ENCODE results near the gene PDGFRB.

PDGFRB gene

DNA sequence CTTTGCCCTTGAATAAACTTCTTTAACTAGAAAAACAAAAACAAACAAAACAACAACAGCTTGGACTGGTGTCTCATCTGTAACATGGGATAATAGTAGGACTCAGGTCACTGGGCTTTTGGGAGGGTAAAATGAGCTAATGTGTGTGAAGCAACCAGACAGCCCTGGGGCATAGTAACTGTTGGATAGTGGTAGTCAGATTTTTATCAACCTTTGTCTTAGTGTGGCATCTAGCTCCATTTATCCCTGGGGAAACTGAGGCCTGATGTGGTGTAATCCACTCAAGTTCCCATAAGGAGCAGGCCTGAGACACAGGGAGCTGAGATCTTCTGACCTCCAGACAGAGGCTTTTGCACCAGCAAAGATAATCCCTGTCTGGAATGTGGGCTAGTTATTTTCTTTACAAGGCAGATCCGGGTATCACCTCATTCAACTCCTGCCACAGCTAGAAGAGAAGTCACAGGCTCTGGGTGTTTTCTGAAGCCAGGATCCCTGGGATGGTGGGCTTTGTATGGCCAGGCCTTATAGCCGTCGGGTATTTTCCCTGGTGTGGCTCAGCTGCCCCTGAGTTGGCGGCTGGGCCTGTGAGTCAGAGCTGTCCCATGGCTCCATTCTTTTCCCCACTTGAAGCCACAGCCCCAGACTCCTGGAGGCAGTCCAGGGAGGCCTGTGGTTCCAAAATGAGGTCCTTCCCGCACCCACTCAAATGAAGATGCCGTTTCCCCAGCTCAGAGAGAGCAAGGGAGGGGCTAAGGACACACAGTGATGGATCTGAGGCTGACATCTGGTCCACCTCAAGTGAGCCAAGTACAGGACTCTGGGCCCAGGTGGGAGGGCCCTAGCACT, 43.2 kb downstream of the PDGFRB start:
- TF ChIP-seq, protein P1, sequence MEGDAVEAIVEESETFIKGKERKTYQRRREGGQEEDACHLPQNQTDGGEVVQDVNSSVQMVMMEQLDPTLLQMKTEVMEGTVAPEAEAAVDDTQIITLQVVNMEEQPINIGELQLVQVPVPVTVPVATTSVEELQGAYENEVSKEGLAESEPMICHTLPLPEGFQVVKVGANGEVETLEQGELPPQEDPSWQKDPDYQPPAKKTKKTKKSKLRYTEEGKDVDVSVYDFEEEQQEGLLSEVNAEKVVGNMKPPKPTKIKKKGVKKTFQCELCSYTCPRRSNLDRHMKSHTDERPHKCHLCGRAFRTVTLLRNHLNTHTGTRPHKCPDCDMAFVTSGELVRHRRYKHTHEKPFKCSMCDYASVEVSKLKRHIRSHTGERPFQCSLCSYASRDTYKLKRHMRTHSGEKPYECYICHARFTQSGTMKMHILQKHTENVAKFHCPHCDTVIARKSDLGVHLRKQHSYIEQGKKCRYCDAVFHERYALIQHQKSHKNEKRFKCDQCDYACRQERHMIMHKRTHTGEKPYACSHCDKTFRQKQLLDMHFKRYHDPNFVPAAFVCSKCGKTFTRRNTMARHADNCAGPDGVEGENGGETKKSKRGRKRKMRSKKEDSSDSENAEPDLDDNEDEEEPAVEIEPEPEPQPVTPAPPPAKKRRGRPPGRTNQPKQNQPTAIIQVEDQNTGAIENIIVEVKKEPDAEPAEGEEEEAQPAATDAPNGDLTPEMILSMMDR (IDR thresholded peaks at IDR 0.05; ENCODE audit: low read depth, low read length) = no peak
- TF ChIP-seq POLR2A (IDR thresholded peaks at IDR 0.05; ENCODE audit: extremely low read depth, insufficient read length) = no peak
- TF ChIP-seq, protein P2, sequence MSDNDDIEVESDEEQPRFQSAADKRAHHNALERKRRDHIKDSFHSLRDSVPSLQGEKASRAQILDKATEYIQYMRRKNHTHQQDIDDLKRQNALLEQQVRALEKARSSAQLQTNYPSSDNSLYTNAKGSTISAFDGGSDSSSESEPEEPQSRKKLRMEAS (IDR thresholded peaks at IDR 0.05; ENCODE audit: low read depth, low read length) = no peak
- no peak for TF ChIP-seq MYC (IDR thresholded peaks at IDR 0.05; ENCODE audit: low read depth, low read length)
- DNase-seq (ENCODE audit: low read depth) = no peak

DNA sequence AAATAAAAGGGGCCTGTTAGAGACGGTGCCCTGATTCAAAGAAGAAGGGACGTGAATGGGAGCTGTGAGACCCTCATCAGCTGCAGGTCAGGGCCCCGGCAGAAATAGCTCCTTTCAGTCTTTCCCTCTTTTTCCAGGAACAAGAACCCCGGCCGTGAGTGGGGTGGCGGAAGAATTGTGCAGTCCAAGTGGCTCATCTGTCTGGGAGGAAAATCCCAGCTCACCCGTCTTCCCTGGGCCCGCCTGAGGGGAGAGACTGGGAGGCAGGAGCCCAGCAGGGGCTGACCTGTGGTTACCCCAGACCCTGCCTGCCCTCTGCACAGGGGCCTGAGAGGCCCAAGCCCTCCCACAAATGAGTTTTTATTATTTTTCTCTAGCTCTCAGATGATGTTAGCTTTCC, 44.5 kb downstream of the PDGFRB start:
- TF ChIP-seq MYC (IDR thresholded peaks at IDR 0.05; ENCODE audit: low read depth, low read length) (no peak), POLR2A (IDR thresholded peaks at IDR 0.05; ENCODE audit: extremely low read depth, insufficient read length) (no peak)
- TF ChIP-seq, protein P2 (IDR thresholded peaks at IDR 0.05; ENCODE audit: low read depth, low read length) = no peak
- TF ChIP-seq, protein P1 (IDR thresholded peaks at IDR 0.05; ENCODE audit: low read depth, low read length) = no peak
- H3K4me3 ChIP-seq (ENCODE audit: low read depth, low read length) = no peak overlapping the region
- no peak for DNase-seq (ENCODE audit: low read depth)

More for the DNA sequence above, 43.2 kb downstream of the PDGFRB start:
- no peak overlapping the region for H3K4me3 ChIP-seq (ENCODE audit: low read depth, low read length)

DNA sequence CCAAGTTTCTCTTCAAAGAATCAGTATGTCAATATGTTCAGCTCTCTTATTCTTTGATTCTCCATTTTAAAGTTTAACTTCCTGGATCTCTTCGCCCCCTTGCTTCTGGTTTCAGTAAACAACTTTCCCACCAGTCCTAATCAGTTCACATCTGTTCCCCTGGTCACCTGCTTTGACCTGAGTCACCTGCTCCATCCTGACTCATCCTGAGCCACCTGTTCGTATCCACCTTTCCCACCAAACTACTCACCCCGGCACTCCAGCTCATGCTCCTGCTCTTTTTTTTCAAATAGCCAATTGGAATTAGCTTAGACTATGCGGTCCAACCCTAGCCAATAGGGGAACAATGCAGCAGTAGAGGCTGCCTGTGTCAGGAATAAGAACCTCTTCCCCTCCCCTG, 45.7 kb downstream of the PDGFRB start:
- no peak for DNase-seq (ENCODE audit: low read depth)
- no peak overlapping the region for H3K4me3 ChIP-seq (ENCODE audit: low read depth, low read length)
- TF ChIP-seq MYC (IDR thresholded peaks at IDR 0.05; ENCODE audit: low read depth, low read length) (no peak), POLR2A (IDR thresholded peaks at IDR 0.05; ENCODE audit: extremely low read depth, insufficient read length) (no peak)
- TF ChIP-seq, protein P2 (IDR thresholded peaks at IDR 0.05; ENCODE audit: low read depth, low read length) = no peak
- TF ChIP-seq, protein P1 (IDR thresholded peaks at IDR 0.05; ENCODE audit: low read depth, low read length) = no peak

DNA sequence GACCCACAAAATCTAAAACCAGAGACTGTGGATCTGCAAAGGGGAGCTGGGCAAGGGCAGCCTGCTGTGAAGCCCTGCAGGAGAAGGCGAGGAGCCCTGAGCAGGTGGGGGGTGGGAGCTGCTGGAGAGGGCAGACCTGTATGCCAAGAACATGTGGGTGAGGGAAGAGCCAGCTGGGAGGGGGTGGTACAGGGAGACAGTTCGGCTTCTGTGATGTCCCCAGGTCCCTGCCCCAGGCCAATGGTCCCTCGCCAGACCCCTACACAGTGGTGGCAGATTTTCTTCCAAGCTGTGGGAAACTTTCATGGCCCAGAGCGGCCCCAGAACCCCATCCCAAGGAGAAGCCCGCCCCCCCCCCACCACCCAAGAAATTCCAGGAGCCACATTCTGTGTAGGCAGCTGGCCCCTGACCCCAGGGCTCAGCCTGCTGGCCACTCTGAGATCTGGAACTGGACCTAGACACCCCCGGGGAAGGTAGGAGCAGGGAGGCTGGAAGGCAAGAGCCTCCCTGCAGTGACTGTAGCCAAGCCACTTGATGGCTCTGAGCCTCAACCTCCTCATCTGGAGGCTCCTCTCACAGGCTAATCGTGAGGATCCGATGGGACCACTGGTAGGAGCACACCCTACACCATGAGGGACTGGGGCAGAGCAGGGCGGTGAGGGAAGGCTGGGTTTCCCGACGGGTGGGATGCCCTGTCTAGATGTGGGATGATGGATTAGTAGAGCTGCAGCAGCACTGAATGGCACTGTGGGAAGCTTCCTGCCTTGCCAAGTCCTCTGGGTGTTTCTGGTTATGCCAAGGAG, 46.7 kb downstream of the PDGFRB start:
- DNase-seq (ENCODE audit: low read depth) = no peak
- no peak overlapping the region for H3K4me3 ChIP-seq (ENCODE audit: low read depth, low read length)
- TF ChIP-seq MYC (IDR thresholded peaks at IDR 0.05; ENCODE audit: low read depth, low read length) (no peak), POLR2A (IDR thresholded peaks at IDR 0.05; ENCODE audit: extremely low read depth, insufficient read length) (no peak)
- TF ChIP-seq, protein P1 (IDR thresholded peaks at IDR 0.05; ENCODE audit: low read depth, low read length) = no peak
- TF ChIP-seq, protein P2 (IDR thresholded peaks at IDR 0.05; ENCODE audit: low read depth, low read length) = no peak

DNA sequence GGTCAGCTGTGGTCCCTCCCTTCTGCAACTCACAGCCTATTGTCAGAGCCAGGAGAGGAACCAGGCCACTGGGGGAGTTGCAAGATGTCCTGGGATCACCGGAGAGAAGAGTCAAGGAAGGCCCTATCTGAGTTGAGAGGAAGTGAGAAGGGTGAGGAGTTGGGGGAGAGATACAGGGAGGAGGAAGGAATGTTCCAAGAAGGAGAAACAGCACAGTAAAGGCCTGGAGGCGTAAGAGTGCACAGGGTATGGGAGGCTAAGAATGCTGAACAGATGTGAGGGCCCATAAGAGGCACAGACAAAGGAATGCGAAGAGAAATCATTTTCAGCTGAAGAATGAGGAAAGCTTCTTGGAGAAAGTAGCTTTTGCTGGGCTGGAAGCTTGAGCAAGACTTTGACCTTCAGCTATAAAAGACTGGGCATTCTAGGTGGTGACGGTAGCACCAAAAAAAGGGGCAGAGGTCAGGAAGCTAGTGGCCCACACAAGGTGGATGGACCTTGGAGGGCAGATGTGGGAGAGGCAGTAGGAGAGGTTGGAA, 47.7 kb downstream of the PDGFRB start:
- peak; percentile 42 for DNase-seq (ENCODE audit: low read depth)
- TF ChIP-seq POLR2A (IDR thresholded peaks at IDR 0.05; ENCODE audit: extremely low read depth, insufficient read length) = no peak
- no peak for TF ChIP-seq MYC (IDR thresholded peaks at IDR 0.05; ENCODE audit: low read depth, low read length)
- TF ChIP-seq, protein P2 (IDR thresholded peaks at IDR 0.05; ENCODE audit: low read depth, low read length) = no peak
- TF ChIP-seq, protein P1 (IDR thresholded peaks at IDR 0.05; ENCODE audit: low read depth, low read length) = no peak
- H3K4me3 ChIP-seq (ENCODE audit: low read depth, low read length) = no peak overlapping the region
